NCI-H2029 (cell line): ENCODE results near the gene ASB2.

Experiments
- DNase-seq: peaks from one replicate; lab custom pipeline; 2025; lab: John Stamatoyannopoulos, UW

ASB2 gene

DNA sequence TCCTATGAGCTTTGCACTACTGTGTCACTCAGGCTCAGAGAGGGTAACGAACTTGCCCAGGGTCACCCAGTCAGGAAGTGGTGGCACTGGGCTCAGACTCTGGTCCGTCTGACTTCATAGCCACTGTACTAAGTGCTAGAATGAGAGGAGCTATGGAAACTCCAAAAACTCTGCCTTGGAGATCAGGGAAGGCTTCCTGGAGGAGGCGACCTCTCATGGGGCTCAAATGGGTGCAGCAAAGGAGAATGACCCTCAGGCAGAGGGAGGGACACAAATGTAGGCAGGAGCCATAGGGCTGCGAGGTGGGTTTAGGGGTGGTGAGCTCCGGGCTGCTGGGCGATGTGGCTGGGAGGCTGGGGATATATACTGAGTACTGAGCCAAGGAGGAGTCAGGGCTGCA lies 23.9 kb upstream of the ASB2 start:
- no peak for DNase-seq

GRCh38 chr14:93999573-93999972 lies 23.2 kb upstream of the ASB2 start:
- no peak for DNase-seq

- no peak for DNase-seq
Observed at GRCh38 chr14:93998871-93999403, 22.6 kb upstream of the ASB2 start.

DNA sequence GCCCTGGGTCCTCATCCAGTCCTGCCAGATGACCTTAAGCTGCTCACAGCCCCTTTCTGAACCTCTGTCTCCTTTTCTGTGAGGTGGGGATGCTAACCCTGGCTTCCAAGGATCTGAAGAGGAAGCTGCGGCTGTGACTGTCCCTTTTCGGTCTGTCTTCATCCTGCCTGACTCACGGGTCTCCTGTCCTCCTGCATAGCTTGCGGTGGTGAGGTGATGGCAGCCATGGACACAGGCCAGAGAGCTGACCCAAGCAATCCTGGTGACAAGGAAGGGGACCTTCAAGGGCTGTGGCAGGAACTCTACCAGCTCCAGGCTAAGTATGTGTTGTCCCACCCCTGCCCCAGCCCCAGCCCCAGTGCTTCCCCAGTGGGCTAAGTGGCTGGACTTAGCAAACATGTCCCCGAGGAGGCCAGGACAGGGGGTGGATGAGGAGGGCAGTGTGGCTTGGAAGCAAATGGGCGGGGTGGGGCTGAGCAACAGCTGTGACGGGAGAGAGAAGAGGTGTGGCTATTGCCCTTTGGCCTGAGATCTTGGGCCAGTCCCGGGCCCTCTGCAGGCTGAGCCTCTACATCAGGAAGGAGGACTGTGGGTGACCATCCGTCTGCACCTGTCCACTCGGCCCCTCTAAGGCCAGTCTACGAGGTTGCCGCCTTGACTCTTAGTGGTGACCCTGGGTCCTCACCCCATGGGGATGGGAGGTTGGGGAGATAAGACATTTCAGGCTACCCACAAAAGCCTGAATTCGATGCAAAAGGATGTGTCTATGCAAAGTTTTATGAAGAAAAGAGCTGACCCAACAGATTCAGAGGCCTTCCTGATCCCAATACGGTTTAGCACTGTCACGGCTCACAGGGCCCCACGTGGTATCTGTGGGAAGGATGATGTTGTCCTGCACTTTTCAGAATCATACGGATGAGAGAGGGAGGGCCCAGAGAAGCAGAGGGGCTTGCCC lies 21.8 kb upstream of the ASB2 start:
- no peak for DNase-seq

- DNase-seq, result no peak
Observed at GRCh38 chr14:93997082-93997481, 20.7 kb upstream of the ASB2 start, which contains the start of gene CCDC197. TSS of gene CCDC197 (plus strand) at chr14:93997301. CDS start at chr14:93998132, 831 bp downstream.

DNA sequence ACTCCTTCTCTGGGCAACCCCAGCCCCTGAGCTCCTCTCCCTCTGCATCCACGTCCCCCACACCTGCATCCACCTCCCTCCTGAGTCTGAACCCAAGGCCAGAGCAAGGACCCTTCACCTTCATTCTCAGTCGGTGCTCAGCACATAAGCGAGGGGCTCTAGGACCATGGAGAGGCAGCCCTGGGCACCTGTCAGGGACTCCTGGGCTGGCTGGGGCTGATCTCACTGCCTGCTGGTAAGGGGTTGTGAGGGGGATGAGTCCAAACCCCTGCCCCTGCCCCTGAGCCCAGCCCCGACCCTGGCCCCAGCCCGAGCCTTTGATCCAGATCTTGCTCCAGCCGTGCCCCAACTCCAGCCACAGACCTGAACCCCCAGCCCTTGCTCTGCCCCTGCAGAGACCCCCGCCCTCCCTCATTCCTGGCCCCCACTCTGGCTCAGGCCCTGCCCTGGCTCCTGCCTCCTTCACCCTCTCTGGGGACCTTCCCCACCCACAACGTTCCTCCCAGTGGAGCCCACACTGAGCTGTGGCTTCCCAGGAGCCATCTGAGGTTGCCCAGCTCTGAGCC lies 19.8 kb upstream of the ASB2 start:
- no peak for DNase-seq

DNA sequence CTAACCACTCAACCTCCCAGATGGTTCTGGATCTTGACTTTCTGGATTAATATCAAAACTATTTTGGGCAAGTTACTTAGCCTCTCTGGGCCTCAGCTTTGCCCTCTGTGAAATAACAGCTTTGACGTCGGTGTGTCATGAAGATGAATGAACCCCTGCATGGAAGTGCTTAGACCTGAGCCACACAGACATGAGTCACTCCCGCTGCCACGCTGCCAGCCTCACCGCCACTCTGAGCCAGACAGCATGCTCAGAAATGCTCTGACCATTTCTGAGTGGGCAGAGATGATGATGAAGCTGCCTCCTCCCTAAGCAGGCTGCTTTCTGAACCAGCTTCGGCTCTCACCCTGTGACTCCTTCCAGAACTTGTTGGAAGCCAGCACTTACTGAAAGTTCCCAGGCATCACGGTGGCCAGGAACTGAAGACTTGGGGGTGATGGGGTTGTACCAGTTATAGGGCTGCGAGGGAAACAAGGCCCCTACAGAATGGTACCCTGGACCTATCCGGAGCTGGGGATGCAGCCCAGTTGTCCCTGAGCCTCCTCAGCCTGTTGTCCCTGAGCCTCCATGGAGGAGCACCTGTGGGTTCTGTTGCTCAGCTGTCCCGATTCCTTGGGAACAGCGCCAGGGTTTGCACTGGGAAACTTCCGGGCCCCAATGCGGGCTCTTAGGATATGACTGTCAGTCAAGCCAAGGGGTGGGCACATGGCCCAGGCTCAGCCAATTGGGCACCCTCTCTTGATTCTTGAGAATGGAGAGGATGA lies 18.7 kb upstream of the ASB2 start:
- DNase-seq, result no peak

- DNase-seq, result no peak
Observed at GRCh38 chr14:93993382-93993781, 17.0 kb upstream of the ASB2 start.

DNA sequence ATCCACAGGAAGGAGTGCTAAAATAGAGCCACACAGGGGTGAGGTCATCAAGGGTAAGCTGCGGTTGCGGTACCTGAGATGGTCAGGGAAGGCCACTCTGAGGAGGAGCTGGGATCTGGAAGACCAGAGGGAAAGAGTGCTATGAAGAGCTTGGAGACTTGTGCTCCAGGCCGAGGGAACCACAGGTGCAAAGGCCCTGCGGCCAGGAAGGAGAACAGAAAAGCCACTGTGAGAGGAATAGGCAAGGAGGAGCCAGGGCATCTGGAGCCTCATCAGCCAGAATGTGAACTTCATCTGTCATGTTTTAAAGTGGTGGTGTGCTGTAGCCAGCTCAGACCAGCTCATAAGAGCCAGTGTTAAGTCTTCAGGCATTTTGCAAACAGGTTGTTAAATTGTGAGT lies 15.3 kb upstream of the ASB2 start:
- no peak for DNase-seq

- DNase-seq, result no peak
Observed at GRCh38 chr14:93991212-93991611, 14.8 kb upstream of the ASB2 start.

GRCh38 chr14:93989939-93990338 lies 13.6 kb upstream of the ASB2 start:
- no peak for DNase-seq

DNA sequence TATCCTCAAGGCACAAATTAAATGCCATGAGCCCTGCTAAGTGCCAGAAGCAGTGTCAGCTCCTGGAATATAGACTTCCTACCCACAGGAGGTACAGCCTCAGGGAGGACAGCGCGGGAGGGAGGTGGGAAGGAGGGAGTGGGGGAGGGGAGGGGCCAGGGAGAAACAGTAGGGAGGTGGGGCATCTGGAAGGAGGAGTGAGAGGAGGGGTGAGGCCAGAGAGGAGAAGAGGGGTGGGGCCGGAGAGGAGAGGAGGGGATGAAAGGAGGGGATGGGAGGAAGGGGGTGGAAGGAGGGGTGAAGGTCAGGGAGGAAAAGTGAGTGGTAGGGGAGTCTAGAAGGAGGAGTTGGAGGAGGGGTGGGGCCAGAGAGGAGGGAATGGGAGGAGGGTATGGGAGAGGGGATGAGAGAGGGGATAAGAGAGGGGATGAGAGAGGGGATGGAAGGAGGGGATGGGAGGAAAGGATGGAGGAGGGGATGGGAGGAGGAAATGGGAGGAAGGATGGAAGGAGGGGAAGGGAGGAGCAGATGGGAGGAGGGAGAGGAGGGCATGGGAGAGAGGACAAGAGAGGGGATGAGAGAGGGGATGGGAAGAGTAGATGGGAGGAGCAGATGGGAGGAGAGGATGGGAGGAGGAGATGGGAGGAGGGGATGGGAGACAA lies 11.6 kb upstream of the ASB2 start:
- DNase-seq, result no peak

DNA sequence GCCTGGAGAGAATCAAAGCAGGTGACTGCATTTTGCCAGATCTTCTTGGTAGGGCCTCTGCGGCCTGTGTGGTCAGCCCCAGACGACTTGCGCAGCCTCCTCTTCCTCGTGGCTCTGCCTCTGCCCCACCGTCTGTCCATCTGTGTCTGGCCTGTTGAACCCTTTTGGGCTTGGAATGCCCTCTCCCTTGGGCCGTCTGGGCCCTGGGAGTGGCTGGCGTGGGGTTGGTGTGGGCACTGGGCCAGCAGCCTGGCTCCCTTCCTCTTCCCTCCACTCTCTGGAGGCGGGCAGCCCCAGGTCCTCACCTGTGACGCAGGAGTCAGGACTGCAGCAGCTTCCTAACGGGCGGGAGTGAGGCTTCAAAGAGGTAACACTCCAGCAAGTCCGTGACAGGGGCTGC lies 11.0 kb upstream of the ASB2 start:
- DNase-seq, result no peak

- no peak for DNase-seq
Observed at GRCh38 chr14:93986955-93987354, 10.6 kb upstream of the ASB2 start.

DNA sequence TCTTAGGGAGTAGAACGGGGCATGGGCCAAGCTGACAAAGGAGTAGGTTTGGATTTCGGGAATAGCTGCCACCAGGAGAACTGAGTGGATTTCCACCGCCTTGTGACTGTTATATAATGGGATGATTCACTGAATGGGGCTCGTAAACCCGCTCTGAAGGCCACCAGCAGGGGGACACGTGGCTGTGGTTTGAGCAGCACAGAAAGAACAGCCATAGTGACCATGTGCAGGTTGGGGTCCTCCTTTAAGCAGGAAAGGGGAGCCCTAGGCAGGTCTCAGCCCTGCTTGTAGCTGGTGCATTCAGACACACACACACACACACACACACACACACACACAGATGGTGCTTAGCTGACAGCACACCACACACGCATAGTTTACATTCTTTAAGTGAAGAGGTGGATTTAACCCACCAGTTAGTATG lies 8.6 kb upstream of the ASB2 start:
- DNase-seq, result no peak

- no peak for DNase-seq
Observed at GRCh38 chr14:93984070-93984469, 7.7 kb upstream of the ASB2 start.

DNA sequence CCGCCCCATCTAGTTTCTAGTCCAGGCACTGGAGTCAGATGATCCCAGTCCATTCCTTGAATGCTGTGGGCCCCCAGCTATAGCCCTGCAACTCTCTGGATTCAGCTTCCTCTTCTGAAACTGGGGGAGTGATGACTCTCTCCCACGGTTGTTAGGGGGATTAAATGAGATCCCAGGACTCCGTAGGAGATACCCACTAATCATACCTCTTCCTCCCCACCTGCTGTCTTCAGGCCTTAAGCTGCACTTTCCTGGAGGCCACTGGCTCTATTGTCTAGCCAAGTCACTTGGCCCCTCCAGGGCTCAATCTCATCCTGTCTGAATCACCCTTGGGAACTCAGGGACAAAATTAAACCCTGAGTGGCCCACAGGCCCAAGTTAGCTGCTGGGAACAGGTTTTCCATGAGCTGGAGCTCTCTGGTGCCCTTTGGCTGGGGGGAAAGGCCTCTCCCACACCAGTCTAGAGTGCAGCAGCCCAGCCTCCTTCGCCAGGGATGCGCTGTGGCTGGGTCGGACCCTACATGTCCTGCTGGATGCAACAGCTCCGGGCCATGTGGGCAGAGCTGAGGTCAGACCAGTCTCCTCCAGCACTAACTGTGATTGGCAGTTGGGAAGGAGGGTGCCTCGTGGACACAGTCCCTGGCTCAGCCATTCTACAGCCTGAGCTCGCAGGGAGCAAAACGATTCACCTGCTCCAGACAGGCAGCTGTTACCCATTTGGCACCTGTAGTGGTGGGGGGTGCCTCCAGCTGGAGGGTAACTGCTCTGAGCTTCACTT lies 6.0 kb upstream of the ASB2 start:
- no peak for DNase-seq

DNA sequence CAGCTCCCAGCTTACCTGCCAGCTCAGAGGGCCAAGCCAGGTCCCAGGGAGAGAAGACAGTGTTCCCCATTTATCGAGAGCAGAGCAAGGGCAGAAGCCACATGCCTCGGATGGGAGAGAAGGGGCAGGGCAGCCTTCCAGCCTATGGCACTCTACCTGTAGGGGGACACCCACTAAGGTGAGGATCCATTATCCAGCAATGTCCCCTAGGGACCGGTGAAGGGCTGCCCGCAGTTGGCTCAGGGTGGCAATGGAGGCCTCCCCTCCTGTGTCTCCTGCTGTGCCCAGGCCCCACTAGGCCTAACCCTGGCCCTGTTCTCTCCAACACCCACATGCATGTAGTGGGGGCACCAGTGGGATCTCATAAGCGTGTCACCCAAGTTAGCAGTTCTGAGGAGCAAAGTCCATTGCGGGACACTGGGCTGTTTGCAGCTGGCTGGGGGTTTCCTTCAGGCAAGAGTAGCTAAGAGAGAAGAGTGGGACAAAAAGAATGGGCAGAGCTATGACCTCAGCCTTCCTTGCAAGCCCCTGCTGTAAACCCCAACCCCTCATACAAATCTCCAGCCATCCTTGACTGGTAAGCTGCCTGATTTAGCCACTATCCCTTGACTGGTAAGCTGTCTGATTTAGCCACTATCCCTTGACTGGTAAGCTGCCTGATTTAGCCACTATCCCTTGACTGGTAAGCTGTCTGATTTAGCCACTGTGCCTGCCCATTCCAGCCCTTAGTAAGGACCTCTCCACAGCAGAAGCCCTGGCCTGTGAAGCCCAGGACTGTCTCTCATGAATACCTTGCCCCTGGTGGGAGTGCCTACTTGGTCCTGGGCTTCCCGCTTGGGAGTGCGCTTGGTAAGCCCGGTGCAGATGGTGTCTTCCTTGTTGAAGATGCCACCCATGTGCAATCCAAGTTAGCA lies 5.2 kb upstream of the ASB2 start:
- DNase-seq, result no peak

GRCh38 chr14:93980456-93981201 lies 4.3 kb upstream of the ASB2 start:
- no peak for DNase-seq
